ENCODE results near the gene NIPAL4.

- TF ChIP-seq CTCF (IDR thresholded peaks at IDR 0.05 in 4 of 5, conservative IDR thresholded peaks at IDR 0.05 in 1 of 5) (no peak), POLR2A (IDR thresholded peaks at IDR 0.05) (no peak)
These were observed 25.9 kb upstream of the NIPAL4 start for GRCh38 chr5:157434096-157434495.
